GM21390 (cell line): Measurements from ENCODE around the gene TBC1D4.
"Not testable (repeated sequence)": the region's sequence is repeated elsewhere in the genome, so short reads cannot be mapped to it uniquely, and the experiment has no call there.

ENCODE experiments used
- ATAC-seq: cut with Tn5 transposase; IDR thresholded peaks from one replicate; pipeline ENCODE4 v1.9.1; 2021; ENCODE audit not compliant: unreplicated experiment

TBC1D4 gene

GRCh38 chr13:75327135-75327510 is 154.8 kb downstream of the TBC1D4 start:
- peak; percentile 18 for ATAC-seq

GRCh38 chr13:75326173-75327134 is 155.5 kb downstream of the TBC1D4 start:
- ATAC-seq: peak; percentile 85

DNA sequence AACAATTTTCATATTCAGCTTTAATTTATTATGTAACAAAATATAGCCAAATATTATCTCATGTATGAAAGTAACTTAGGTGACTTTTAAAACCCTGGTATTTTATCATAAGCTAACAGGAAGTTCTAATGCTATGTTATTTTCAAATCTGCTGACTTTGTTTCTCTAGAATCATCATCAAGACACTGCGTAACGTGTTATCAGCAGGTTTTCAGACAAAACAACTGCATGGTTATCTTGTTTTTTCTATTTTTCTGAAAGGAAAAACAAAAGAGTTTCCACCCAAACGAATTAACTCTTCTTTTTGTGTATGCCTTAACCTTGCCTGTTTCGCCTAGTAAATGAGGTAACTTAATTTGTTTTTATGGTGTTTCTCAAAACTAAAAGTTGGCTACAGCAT is 156.3 kb downstream of the TBC1D4 start:
- ATAC-seq: no peak

DNA sequence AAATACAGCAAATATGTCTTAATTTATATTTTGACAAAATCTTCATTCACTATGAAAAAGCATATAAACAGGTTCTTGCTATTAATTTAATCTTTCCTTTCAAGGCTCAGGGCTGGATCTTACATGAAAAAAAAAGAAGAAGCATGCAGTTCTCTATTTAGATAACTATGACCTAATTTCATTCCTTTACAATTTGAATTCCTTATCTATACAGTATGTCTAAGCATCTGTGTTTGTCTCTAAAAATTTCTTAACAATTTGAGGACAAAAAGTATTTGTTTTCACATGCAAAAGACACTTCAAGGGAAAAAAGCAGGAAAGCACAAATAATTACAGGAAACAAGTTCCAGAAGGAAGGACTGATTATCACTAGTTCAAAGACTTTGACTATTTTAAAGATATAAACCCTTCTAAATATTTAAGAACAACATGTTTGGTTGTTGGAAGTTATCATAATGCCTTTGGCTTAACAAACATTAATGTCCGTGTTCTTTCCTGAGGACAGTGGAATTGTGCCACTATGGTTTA is 157.5 kb downstream of the TBC1D4 start:
- ATAC-seq: no peak

DNA sequence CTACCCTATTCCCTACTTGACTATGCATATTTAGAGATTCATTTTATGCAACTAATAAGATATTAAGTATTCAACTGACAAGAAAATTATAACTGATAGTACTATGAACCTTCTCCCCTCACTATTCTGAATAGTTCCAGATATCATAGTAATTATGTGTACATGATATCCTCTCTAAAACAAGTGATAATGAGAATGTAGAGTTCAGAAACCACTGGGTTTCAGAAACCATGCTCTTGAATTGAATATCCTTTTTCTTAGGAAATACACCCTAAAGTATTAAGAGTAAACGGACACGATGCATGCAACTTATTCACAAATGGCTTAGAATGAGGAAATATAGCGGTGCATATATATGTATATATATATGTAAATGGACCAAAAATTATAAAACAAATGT is 160.9 kb downstream of the TBC1D4 start:
- ATAC-seq: no peak

DNA sequence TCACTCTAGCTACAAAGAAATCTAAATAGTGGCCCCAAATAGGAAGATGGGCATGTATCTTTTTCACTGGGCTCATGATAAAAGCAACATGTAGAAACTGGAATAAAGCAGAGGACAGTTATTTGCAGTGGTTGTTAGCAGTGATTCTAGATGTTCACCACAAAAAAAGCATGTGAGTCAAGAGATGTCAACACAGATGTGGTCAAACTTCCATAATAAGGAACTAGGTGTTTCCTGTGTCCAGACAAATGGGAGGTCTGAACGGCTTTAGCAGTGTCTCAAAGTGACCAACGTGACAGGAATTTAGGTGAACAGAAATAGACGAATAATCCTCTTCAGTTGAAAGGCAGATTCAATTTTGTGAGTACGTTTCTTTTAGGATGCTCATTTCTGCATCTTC is 162.7 kb downstream of the TBC1D4 start:
- ATAC-seq: no peak

GRCh38 chr13:75318138-75318833 is 163.7 kb downstream of the TBC1D4 start:
- ATAC-seq: no peak

DNA sequence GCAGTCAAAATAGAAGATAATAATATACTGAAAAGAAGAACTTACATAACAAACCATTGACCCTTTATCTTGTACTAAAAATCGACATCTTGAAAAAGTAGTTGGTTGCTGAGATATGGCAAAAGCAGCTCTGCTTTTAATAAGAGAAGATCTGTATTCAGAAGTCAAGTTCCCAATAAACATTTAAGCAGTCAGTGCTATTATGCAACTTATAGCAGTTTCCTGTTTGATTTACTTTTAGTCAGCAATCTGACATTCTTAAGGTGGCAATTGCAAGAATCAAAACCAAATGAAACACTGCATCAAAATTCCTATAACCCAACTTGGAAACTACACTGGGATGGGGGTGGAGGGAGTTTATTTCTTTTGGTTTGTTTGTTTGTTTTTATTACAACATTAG is 165.5 kb downstream of the TBC1D4 start:
- ATAC-seq: no peak

GRCh38 chr13:75312884-75313520 is 169.0 kb downstream of the TBC1D4 start:
- ATAC-seq: no peak

DNA sequence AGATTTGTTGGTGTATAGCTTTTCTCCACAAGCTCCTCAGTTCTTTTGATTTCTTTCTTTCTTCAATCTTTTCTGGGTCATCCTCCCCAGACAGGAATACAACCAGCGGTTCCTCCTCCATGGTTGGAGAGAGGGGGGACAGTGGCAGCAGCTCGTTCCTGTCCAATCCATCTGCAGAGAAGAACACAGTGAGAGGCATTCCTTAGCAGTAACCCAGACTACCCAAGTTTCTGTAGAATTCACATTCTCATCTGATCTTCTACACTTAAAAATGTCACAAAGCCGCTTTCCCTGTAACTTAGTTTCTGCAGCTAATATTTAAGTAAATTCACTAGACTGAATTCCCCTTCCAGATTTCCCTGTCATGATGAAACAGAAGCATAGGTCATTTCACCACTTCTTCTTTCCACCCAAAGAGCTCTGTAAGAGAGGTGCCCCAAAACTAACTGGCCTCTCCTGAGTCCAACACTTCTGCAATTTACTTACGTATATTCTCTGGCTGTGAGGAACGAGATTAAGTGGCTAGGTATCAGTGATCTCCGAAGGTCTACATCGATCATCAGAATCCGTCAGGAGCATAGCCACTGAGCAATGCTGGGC is 171.9 kb downstream of the TBC1D4 start:
- no peak for ATAC-seq

DNA sequence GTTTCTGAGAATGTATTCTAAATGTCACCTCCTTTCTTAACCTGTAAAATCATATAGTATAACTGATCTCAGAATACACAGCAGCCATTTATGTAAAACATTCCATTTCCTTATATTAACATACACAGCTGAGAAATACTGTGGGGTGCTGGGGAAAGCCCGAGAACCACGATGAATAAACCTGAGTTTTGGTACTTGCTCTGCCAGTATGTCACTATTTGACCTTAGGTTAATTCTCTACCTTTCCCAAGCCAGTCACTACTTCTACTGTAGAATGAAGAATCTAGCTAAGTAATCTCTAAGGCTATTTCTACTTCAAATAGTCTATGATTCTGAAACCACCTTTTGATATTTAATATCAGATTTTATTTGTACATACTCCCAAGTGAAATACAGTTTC is 173.7 kb downstream of the TBC1D4 start:
- no peak for ATAC-seq

DNA sequence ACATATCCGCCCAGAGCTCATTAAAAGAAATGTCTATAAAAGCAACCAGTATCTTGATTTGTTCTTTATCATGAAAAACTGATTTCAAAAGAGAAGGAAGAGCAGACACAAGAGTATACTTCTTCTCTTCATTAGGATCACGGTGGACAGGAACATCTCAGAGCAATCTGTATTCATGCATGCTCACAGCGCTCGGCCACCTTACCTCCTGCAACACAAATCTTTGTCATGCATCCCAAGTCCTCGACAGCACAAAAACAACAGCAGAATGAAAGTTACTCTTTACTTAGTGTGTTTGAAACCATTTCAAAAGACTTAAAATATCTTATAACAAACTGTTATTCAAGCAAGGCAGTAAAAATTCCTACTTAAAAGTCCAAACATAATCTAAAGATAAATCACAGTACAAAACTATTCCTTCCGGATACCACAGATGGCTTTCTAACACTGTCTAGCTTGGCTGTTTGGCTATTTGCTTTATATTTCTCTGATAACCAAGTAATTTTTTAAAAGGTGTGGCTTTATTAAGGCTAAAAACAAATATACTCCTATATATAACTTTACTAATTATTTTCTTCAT is 174.5 kb downstream of the TBC1D4 start:
- ATAC-seq: no peak

- ATAC-seq: not testable (repeated sequence)
Observed at GRCh38 chr13:75306967-75307366, 175.0 kb downstream of the TBC1D4 start.

- no peak for ATAC-seq
Observed at GRCh38 chr13:75305059-75305458, 176.9 kb downstream of the TBC1D4 start.

- ATAC-seq: no peak
Observed at GRCh38 chr13:75303263-75303662, 178.7 kb downstream of the TBC1D4 start.

- ATAC-seq: no peak
Observed at GRCh38 chr13:75302071-75302698, 179.8 kb downstream of the TBC1D4 start.

GRCh38 chr13:75299913-75300862 is 181.8 kb downstream of the TBC1D4 start:
- peak; percentile 61 for ATAC-seq

- ATAC-seq: no peak
Observed at GRCh38 chr13:75299246-75299645, 182.7 kb downstream of the TBC1D4 start.

- no peak for ATAC-seq
Observed at GRCh38 chr13:75296641-75297040, 185.3 kb downstream of the TBC1D4 start.
